NB4 (cell line): ENCODE results near the gene ABCC8.

Source experiments
- DNase-seq: peaks from one replicate; pipeline ENCODE4 v3.0.0; 2010; ENCODE audit warnings: low read depth
- H3K4me3 ChIP-seq: one replicate; pipeline ENCODE4 v1.5.1; 2011; ENCODE audit warnings: mild to moderate bottlenecking, low read depth, low read length, moderate library complexity
- CTCF ChIP-seq: IDR thresholded peaks from one replicate; pipeline ENCODE4 v1.5.1; 2012; ENCODE audit warnings: low read depth, low read length
- MYC ChIP-seq: IDR thresholded peaks from 2 replicates; pipeline ENCODE4 v1.6.1; 2011; ENCODE audit warnings: low read depth, low read length
- POLR2A ChIP-seq: IDR thresholded peaks from 2 replicates; pipeline ENCODE4 v1.6.1; 2011; ENCODE audit warnings: mild to moderate bottlenecking; ENCODE audit not compliant: insufficient read length; ENCODE audit errors: extremely low read depth
- TF ChIP-seq, protein P1 (sequence below): IDR thresholded peaks from 2 replicates; pipeline ENCODE4 v1.6.1; 2011; ENCODE audit warnings: low read depth, low read length

The ABCC8 gene

DNA sequence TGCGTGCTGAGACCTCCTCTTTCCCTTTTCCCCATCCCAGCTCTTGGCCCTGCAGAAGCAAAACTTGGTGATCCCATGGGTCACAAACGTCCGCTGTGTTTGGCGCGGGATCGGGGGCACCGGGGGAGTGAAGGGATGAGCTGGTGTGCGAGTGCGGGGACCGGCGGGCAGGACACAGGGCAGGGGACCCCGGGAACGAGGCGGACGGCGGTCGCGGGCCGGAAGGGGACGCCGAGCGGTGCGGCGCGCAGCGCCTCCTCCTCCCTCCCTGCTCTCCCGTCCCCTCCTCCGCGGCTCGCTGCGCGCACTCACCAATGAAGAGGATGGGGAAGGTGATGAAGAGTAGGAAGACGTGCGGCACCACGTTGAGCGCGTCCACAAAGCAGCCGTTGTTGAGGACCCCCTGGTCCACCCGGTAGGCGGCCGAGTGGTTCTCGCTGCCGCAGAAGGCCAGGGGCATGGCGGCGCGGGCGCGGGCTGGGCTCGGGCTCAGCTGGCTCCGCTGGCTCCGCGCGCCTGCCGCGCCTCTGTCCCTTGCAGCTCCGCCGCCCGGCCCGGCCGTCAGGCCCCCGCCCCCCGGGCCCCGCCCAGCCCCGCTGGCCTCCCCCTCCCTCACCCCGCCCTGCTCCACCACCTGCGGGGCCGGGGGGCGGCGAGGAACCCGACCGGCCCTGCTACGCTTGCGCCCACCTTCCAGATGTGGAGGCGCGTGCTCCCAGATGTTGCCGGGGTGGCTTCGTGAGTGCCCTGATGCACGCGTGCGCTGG, at the start of gene ABCC8:
Gene ABCC8 (minus strand): TSS at position 529 of the 767 bp plus-strand sequence. CDS start 69 bp downstream, at position 460.
- no peak for DNase-seq
- H3K4me3 ChIP-seq, result no peak within 1 kb of the TSS
- TF ChIP-seq CTCF (no peak), MYC (no peak), POLR2A (no peak)
- TF ChIP-seq, protein P1, sequence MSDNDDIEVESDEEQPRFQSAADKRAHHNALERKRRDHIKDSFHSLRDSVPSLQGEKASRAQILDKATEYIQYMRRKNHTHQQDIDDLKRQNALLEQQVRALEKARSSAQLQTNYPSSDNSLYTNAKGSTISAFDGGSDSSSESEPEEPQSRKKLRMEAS, result no peak

DNA sequence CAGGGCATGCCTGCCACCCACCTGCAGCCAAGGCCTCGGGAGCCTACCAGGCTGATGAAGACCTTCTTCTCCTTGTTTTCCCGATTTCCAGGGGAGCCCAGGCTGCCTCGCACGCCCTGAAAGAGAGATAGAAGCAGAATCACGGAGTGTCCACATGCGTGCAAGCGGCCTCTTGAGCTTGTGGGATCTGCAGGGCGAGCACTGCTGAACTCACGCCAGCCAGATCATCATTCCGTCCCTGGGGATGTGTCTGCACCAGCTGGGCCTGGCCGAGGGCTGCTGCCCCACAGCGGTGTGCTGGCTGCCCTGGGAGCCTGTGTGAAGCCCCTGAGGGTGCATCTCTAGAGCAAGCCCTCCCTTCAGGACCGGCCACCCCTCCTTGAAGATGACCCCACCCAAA, 49.7 kb upstream of the ABCC8 start:
- no peak overlapping the region for H3K4me3 ChIP-seq
- TF ChIP-seq POLR2A, result no peak
- TF ChIP-seq, protein P1, result no peak
- TF ChIP-seq CTCF, result no peak
- TF ChIP-seq MYC, result no peak
- no peak for DNase-seq

DNA sequence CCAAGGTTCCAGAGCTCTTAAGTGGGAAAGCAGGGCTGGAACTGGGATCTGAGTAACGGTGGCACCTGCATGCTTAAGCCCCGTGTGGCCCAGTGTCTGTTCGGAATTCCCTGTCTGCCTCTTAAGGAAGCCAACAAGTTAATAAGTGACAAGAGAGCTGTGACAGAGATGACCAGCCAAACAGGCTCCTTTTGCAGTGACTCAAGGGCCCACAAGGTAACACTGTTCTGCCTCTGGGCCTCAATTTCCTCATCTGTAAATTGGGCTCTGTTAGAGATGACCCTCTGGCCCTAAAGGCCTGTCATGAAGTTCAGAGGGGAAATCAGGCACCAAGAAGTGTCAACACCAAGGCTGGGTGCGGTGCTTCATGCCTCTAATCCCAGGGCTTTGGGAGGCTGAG, 48.9 kb upstream of the ABCC8 start:
- TF ChIP-seq CTCF (no peak), POLR2A (no peak), MYC (no peak)
- TF ChIP-seq, protein P1, result no peak
- no peak for DNase-seq

GRCh38 chr11:17524221-17524620, 47.6 kb upstream of the ABCC8 start:
- TF ChIP-seq POLR2A, result no peak
- no peak for TF ChIP-seq MYC
- TF ChIP-seq CTCF, result no peak
- TF ChIP-seq, protein P1, result no peak
- DNase-seq, result no peak
- no peak overlapping the region for H3K4me3 ChIP-seq

More for the DNA sequence above, 48.9 kb upstream of the ABCC8 start:
- H3K4me3 ChIP-seq, result no peak overlapping the region

DNA sequence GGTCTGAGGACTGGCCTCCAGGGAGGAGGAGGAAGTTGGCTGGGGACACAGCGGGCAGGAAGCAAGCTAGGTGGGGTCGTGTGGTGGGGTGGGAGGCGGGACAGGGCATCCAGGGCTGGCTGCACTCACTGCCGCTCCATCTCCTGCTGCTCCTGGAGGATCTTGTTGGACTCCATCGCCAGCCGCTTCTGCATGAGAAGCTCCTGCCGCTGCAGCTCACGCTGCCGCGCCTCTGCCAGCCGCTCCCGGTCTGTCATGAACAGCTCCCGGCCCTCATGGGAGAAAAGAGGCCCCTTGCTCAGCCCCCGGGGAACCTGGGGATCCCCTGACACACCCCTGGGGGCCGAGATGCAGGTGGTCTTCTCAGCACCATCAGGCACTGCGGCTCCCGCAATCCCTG, 46.0 kb upstream of the ABCC8 start:
- no peak for DNase-seq
- TF ChIP-seq POLR2A (no peak), CTCF (no peak), MYC (no peak)
- TF ChIP-seq, protein P1, result no peak
- H3K4me3 ChIP-seq, result no peak overlapping the region
